GM19463 (cell line): Measurements from ENCODE around the gene ADAP2.
"Not testable (repeated sequence)": the region's sequence is repeated elsewhere in the genome, so short reads cannot be mapped to it uniquely, and the experiment has no call there.

Experiments
- ATAC-seq: cut with Tn5 transposase; IDR thresholded peaks from one replicate; pipeline ENCODE4 v1.9.1; 2021; ENCODE audit warnings: mild to moderate bottlenecking, moderate library complexity; ENCODE audit not compliant: unreplicated experiment

The ADAP2 gene

DNA sequence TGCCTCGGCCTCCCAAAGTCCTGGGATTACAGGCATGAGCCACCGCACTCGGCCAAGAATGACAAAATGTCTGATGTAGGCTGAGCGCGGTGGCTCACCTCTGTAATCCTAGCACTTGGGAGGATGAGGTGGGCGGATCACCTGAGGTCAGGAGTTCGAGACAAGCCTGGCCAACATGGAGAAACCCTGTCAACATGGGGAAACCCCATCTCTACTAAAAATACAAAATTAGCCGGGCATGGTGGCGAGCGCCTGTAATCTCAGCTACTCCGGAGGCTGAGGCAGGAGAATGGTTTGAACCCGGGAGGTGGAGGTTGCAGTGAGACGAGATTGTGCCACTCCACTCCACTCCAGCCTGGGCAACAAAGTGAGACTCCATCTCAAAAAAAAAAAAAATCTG lies 46.2 kb downstream of the ADAP2 start:
- not testable (repeated sequence) for ATAC-seq

DNA sequence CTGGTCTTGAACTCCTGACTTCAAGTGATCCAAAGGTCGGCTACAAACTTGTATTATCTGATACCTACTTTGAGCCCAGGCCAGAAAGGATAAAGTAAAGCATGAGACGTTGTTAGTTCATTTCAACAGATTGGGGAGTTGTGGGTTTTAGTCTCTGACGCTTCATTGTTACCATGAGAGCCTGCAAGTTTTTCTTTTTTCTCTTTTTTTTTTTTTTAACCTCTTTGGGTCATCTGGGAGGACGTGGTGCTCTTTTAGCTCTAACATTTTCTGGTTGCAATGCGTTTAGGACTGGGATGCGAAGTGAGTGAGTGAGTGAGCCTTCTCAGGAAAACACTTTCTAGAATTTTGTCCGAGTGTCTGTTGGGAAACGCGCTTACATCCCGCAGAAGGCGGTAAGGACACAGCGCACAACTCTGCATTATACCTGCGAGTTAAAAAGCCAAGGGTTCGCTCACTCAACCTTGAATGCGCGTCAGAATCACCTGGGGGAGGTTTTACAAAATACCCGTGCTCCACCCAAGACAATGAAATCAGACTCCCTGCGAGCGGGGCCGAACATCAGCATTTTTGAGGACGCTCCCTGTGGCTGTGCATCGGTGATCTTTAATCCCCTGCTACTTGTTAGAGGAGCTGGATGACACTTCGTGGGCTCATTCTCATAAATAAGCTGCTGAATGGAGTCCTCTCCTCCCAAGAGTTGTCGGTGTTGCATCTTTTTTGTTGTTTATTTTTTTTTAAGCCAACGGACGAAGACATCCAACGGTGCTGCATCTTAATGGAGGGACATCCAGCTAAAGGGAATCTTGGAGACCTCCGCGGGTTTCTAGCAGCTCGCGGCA lies 48.5 kb downstream of the ADAP2 start:
- no peak for ATAC-seq

- ATAC-seq, result peak; percentile 72
Observed at GRCh38 chr17:30970831-30971567, 49.3 kb downstream of the ADAP2 start, which contains the start of gene RNF135. TSS of gene RNF135 (plus strand) at chr17:30971039. CDS start at chr17:30971074, 35 bp downstream.

DNA sequence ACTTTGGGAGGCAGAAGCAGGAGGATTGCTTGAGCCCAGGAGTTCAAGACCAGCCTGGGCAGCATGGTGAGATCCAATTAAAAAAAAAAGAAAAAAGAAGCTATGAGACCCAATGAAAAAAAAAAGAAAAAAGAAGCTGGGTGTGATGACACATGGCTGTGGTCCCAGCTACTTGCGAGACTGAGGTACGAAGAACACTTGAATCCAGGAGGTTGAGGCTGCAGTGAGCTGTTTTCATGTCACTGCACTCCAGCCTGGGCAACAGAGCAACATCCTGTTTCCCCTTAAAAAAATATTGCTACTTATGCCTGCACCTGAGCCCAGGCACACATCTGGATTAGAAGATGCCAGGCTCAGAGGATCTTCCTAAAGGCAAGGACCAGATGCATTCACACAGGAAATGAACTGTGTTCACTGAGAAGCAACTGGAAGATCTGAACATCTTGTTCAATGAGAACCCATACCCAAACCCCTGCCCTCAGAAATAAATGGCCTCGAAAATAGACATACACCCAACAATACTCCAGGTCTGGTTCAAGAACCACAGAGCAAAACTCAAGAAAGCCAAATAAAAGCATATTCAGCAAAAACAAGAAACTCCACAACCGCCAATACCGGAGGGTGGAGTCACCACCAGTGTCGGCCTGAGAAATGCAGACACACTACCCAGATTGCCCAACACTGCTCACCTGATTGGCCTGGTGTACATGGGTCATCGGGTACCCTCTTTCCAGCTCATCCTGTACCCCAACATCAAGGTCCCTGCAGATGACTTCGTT lies 53.5 kb downstream of the ADAP2 start:
- ATAC-seq, result no peak

DNA sequence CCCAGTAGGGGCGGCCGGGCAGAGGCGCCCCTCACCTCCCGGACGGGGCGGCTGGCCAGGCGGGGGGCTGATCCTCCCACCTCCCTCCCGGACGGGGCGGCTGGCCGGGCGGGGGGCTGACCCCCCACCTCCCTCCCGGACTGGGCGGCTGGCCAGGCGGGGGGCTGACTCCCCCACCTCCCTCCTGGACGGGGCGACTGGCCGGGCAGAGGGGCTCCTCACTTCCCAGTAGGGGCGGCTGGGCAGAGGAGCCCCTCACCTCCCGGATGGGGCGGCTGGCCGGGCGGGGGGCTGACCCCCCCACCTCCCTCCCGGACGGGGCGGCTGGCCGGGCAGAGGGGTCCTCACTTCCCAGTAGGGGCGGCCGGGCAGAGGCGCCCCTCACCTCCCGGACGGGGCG lies 58.2 kb downstream of the ADAP2 start:
- ATAC-seq, result not testable (repeated sequence)

- no peak for ATAC-seq
Observed at GRCh38 chr17:30981531-30982519, 60.1 kb downstream of the ADAP2 start.

DNA sequence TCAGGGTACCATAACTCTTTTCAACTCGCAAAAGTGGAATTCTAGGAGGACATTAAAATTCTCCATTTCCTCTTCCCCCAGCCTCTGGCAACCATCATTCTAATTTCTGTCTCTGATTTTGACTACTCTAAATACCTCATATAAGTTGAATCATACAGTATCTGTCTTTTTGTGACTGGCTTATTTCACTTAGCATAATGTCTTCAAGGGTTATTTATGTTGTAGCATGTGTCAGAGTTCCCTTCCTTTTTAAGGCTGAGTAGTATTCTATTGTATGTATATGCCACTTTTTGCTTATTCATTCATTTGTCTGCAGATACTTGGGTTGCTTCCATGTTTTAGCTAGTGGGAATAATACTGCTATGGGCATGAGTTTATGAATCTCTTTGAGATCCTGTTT lies 61.1 kb downstream of the ADAP2 start:
- ATAC-seq, result no peak

DNA sequence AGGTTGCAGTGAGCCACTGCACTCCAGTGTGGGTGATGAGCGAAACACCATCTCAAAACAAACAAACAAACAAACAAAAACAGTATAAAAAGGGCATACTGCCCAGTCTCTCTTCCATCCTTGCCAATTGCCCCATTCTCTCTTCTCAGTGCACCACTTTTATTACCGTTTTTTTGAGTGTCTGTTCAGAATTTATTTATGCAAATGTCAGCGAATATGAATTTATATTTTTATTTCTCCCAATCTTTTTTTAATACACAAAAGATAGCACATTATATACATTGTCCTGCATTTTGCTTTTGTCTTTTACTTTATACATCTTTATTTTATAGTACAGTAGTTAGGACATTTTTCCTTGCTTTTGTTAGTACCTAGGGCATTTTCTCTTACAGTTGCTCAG lies 68.7 kb downstream of the ADAP2 start:
- ATAC-seq, result no peak

GRCh38 chr17:30992551-30992950 lies 70.8 kb downstream of the ADAP2 start:
- ATAC-seq, result no peak

- no peak for ATAC-seq
Observed at GRCh38 chr17:30995347-30995746, 73.6 kb downstream of the ADAP2 start.

- no peak for ATAC-seq
Observed at GRCh38 chr17:30996486-30996885, 74.7 kb downstream of the ADAP2 start.

GRCh38 chr17:30997270-30997669 lies 75.5 kb downstream of the ADAP2 start:
- no peak for ATAC-seq

- ATAC-seq, result no peak
Observed at GRCh38 chr17:30997842-30998241, 76.1 kb downstream of the ADAP2 start.

DNA sequence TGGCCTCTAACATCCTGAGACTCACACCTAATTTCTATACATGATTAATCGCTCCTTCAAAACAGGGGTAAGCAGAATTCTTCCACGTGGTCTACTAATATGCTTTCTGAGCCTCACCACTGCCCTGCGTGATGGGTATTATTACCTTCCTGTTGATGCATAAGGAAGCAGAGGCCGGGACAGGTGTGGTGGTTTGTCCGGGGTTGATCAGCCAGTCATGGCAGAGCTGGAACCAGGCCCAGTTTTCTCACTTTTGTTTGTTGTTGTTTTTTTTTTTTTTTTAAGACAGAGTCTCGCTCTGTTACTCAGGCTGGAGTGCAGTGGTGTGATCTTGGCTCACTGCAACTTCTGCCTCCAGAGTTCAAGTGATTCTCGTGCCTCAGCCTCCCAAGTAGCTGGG lies 80.3 kb downstream of the ADAP2 start:
- ATAC-seq, result no peak

GRCh38 chr17:31003225-31003866 lies 81.6 kb downstream of the ADAP2 start:
- ATAC-seq, result no peak

DNA sequence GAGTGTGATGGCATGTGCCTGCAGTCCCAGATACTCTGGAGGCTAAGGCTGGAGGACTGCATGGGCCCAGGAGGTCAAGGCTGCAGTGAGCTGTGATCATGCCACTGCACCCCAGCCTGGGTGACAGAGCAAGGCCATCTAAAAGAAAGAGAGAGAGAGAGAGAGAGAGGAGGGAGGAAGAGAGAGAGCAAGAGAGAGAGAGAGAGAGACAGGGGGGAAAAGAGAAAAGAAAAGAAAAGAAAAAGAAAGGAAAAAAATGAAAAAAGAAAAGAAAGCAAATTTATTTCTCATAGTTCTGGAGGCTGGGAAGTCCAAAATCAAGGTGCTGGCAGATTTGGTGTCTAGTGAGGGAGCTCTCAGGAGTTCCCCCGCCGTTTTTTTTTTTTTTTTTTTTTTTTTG lies 82.4 kb downstream of the ADAP2 start:
- no peak for ATAC-seq

DNA sequence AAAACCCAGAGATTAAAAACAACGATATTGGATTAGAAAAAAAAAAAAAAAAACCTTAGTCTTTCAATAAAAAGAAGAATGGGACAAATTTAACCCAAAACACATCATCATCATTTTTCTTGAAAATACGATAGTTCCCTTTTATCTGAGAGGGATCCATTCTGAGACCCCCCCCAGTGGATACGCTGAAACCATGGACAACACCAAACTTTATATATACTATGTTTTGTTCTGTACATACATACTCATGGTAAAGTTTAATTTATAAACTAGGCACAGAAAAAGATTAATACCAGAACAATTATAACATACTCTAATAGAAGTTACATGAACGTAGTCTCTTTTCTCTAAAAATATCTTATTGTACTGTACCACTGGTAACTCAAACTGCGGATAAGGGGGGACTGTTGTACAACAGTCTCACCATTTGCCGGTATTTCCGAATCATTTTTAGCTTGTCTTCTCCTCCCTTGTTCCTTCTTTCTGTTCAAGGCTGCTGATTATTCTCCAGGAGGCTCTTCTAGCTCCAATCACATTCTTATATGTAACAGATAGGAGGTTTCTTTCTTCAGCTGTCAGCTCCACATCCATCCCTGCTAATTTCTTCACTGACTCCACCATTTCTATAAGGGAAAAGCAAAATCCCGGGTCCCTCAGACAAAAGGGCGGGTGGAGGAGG lies 86.1 kb downstream of the ADAP2 start:
- ATAC-seq, result no peak

GRCh38 chr17:31008374-31009041 lies 86.8 kb downstream of the ADAP2 start:
- ATAC-seq, result no peak
